Activated CD8-positive, alpha-beta memory T cell treated with anti-CD3 and anti-CD28 coated beads for 36 hours (primary cell): Measurements from ENCODE around the gene IRAK1BP1. TPM values are rescaled to one million over a fixed set of nuclear protein-coding genes. Genes with fewer than 3 reads are reported as not detected.
"Not testable (repeated sequence)": the region's sequence is repeated elsewhere in the genome, so short reads cannot be mapped to it uniquely, and the experiment has no call there.

ENCODE experiments used
- CTCF ChIA-PET: fragments of 350-600 bp; sonication (Branson Sonifier 250); formaldehyde crosslinking; loops from one replicate; lab custom pipeline; 2021; ENCODE audit warnings: antibody characterized with exemption; lab: Charles Lee
- POLR2A ChIA-PET: fragments of 350-600 bp; sonication (Branson Sonifier 250); formaldehyde crosslinking; loops from one replicate; lab custom pipeline; 2021; ENCODE audit warnings: antibody characterized with exemption; lab: Charles Lee
- total RNA-seq, 2 experiments: library from RNA; stranded (reverse); gene quantifications; one replicate each; pipeline ENCODE4 v1.2.3, GENCODE V29; 2021

IRAK1BP1 gene
- total RNA-seq, 2 experiments from 2014 or later = 2.6 to 3.0 TPM

- POLR2A ChIA-PET = no interaction called here
- CTCF ChIA-PET = no interaction called here
Measured at GRCh38 chr6:78875505-78875904, 8.2 kb downstream of the IRAK1BP1 start.

GRCh38 chr6:78883651-78884050, 16.3 kb downstream of the IRAK1BP1 start:
- POLR2A ChIA-PET = no interaction called here
- CTCF ChIA-PET = no interaction called here

- POLR2A ChIA-PET, CTCF ChIA-PET: not testable (repeated sequence)
Measured at GRCh38 chr6:78889901-78890300, 22.6 kb downstream of the IRAK1BP1 start.

GRCh38 chr6:78896227-78896626, 28.9 kb downstream of the IRAK1BP1 start:
- ChIA-PET CTCF (no interaction called here), POLR2A (interaction anchor here (0.5 kb wide), 1 partner anchor 1176 kb away, joined by 3 read pairs; no protein-coding TSS in a partner anchor)

- ChIA-PET POLR2A (no interaction called here), CTCF (no interaction called here)
Measured at GRCh38 chr6:78908621-78909020, 41.3 kb downstream of the IRAK1BP1 start.

GRCh38 chr6:78909391-78909790, 42.0 kb downstream of the IRAK1BP1 start:
- CTCF ChIA-PET = no interaction called here
- POLR2A ChIA-PET = no interaction called here

GRCh38 chr6:78910010-78910409, 42.7 kb downstream of the IRAK1BP1 start:
- CTCF ChIA-PET = no interaction called here
- POLR2A ChIA-PET = no interaction called here

GRCh38 chr6:78910591-78911171, 43.3 kb downstream of the IRAK1BP1 start:
- CTCF ChIA-PET = no interaction called here
- POLR2A ChIA-PET = no interaction called here

- POLR2A ChIA-PET = no interaction called here
- CTCF ChIA-PET = no interaction called here
Measured at GRCh38 chr6:78911218-78911940, 44.0 kb downstream of the IRAK1BP1 start.

- ChIA-PET POLR2A (no interaction called here), CTCF (no interaction called here)
Measured at GRCh38 chr6:78916411-78916810, 49.1 kb downstream of the IRAK1BP1 start.

GRCh38 chr6:78917788-78918187, 50.4 kb downstream of the IRAK1BP1 start:
- ChIA-PET POLR2A (no interaction called here), CTCF (no interaction called here)

- CTCF ChIA-PET = not testable (repeated sequence)
Measured at GRCh38 chr6:78921168-78921567, 53.8 kb downstream of the IRAK1BP1 start.

GRCh38 chr6:78925317-78925716, 58.0 kb downstream of the IRAK1BP1 start:
- CTCF ChIA-PET = no interaction called here

More at GRCh38 chr6:78921168-78921567, 53.8 kb downstream of the IRAK1BP1 start:
- POLR2A ChIA-PET = not testable (repeated sequence)

GRCh38 chr6:78935553-78935952, 68.2 kb downstream of the IRAK1BP1 start:
- POLR2A ChIA-PET = no interaction called here
- CTCF ChIA-PET = no interaction called here

More at GRCh38 chr6:78925317-78925716, 58.0 kb downstream of the IRAK1BP1 start:
- POLR2A ChIA-PET = no interaction called here

- CTCF ChIA-PET = no interaction called here
- POLR2A ChIA-PET = no interaction called here
Measured at GRCh38 chr6:78936515-78936914, 69.2 kb downstream of the IRAK1BP1 start.

- ChIA-PET POLR2A (no interaction called here), CTCF (no interaction called here)
Measured at GRCh38 chr6:78942446-78942845, 75.1 kb downstream of the IRAK1BP1 start.

GRCh38 chr6:78947529-78947928, 80.2 kb downstream of the IRAK1BP1 start:
- CTCF ChIA-PET = no interaction called here

GRCh38 chr6:78947962-78948361, 80.6 kb downstream of the IRAK1BP1 start:
- POLR2A ChIA-PET = no interaction called here
- CTCF ChIA-PET = no interaction called here

More at GRCh38 chr6:78947529-78947928, 80.2 kb downstream of the IRAK1BP1 start:
- POLR2A ChIA-PET = no interaction called here

GRCh38 chr6:78948785-78949184, 81.4 kb downstream of the IRAK1BP1 start:
- ChIA-PET POLR2A (no interaction called here), CTCF (no interaction called here)

- ChIA-PET POLR2A (interaction anchor here (0.5 kb wide), 1 partner anchor 280 kb away, joined by 5 read pairs; no protein-coding TSS in a partner anchor), CTCF (no interaction called here)
Measured at GRCh38 chr6:78952362-78952761, 85.0 kb downstream of the IRAK1BP1 start.
